ENCODE results near the gene PET117.

- TF ChIP-seq SNAI2 (CRISPR knock-in tag; IDR thresholded peaks at IDR 0.05) (no peak), ZNF565 (CRISPR knock-in tag; conservative IDR thresholded peaks at IDR 0.05; ENCODE audit: low read depth) (no peak), RARB (CRISPR knock-in tag; IDR thresholded peaks at IDR 0.05) (no peak), ZFP30 (CRISPR knock-in tag; IDR thresholded peaks at IDR 0.05) (no peak), OSR1 (CRISPR knock-in tag; IDR thresholded peaks at IDR 0.05) (no peak), BACH2 (CRISPR knock-in tag; IDR thresholded peaks at IDR 0.05; ENCODE audit: borderline replicate concordance) (no peak), PATZ1 (CRISPR knock-in tag; IDR thresholded peaks at IDR 0.05; ENCODE audit: borderline replicate concordance) (no peak), GLIS3 (CRISPR knock-in tag; IDR thresholded peaks at IDR 0.05) (no peak), TOX (CRISPR knock-in tag; IDR thresholded peaks at IDR 0.05; ENCODE audit: borderline replicate concordance) (no peak), TSHZ2 (CRISPR knock-in tag; IDR thresholded peaks at IDR 0.05) (no peak), ARNTL (CRISPR knock-in tag; IDR thresholded peaks at IDR 0.05; ENCODE audit: borderline replicate concordance, low read depth) (no peak), CSRNP3 (CRISPR knock-in tag; IDR thresholded peaks at IDR 0.05) (no peak), CSDC2 (CRISPR knock-in tag; IDR thresholded peaks at IDR 0.05) (no peak)
Observed at GRCh38 chr20:18156045-18156444, 18.4 kb downstream of the PET117 start.
